Fibroblast of lung (primary cell): Measurements from ENCODE around the gene GOLPH3. TPM values are rescaled to one million over a fixed set of nuclear protein-coding genes. Genes with fewer than 3 reads are reported as not detected.

Source experiments
- DNase-seq, 2 donors: peaks; one replicate each; pipeline versions ENCODE4 v3.0.0 to v3.0.0-alpha.2; 2010; ENCODE audit warnings: low read depth in 2 of 2
- H2AFZ ChIP-seq: 2 replicates; pipeline ENCODE4 v1.5.1; 2012; ENCODE audit warnings: low read length, control low read depth, inconsistent platforms
- H3K27ac ChIP-seq: 2 replicates; pipeline ENCODE4 v1.5.1; 2011; ENCODE audit warnings: low read length, control low read depth; ENCODE audit not compliant: insufficient read depth
- H3K27me3 ChIP-seq: 2 replicates; pipeline ENCODE4 v1.5.1; 2011; ENCODE audit warnings: mild to moderate bottlenecking, low read length; ENCODE audit not compliant: control insufficient read depth, insufficient read depth
- H3K36me3 ChIP-seq: 2 replicates; pipeline ENCODE4 v1.5.1; 2011; ENCODE audit warnings: low read length; ENCODE audit not compliant: control insufficient read depth, insufficient read depth
- H3K4me1 ChIP-seq: 2 replicates; pipeline ENCODE4 v1.5.1; 2011; ENCODE audit warnings: low read length; ENCODE audit not compliant: control insufficient read depth, insufficient read depth; ENCODE audit errors: extremely low read depth
- H3K4me2 ChIP-seq: 2 replicates; pipeline ENCODE4 v1.5.1; 2011; ENCODE audit warnings: low read length, control low read depth; ENCODE audit not compliant: insufficient read depth; ENCODE audit errors: extremely low read depth
- H3K4me3 ChIP-seq, 4 experiments: fragments of 200-600 bp in 1 of 4; sonication (generic) in 1 of 4; replicated peaks in 1 of 4; 2 replicates each; pipeline ENCODE4 v1.5.1; 2011 to 2016; ENCODE audit warnings: low read length in 4 of 4, low read depth in 3 of 4, mild to moderate bottlenecking in 3 of 4, control low read depth in 2 of 4, inconsistent platforms in 1 of 4, mixed read lengths in 1 of 4; ENCODE audit not compliant: insufficient read depth in 1 of 4; ENCODE audit errors: control extremely low read depth in 1 of 4
- H3K79me2 ChIP-seq: 2 replicates; pipeline ENCODE4 v1.5.1; 2012; ENCODE audit warnings: mild to moderate bottlenecking, low read length, inconsistent platforms; ENCODE audit not compliant: control insufficient read depth, insufficient read depth
- H3K9ac ChIP-seq: 2 replicates; pipeline ENCODE4 v1.5.1; 2011; ENCODE audit warnings: mild to moderate bottlenecking, low read length, control low read depth; ENCODE audit not compliant: insufficient read depth
- H3K9me3 ChIP-seq: 2 replicates; pipeline ENCODE4 v1.5.1; 2012; ENCODE audit warnings: low read depth, low read length; ENCODE audit not compliant: control insufficient read depth, insufficient read depth
- H4K20me1 ChIP-seq: 2 replicates; pipeline ENCODE4 v1.5.1; 2011; ENCODE audit warnings: low read length; ENCODE audit not compliant: control insufficient read depth, insufficient read depth; ENCODE audit errors: extremely low read depth
- CTCF ChIP-seq, 2 donors: IDR thresholded peaks in 1 of 2; conservative IDR thresholded peaks in 1 of 2; 1 replicate in 1 of 2; 2 replicates in 1 of 2; pipeline ENCODE4 v1.5.1; 2011 to 2012; ENCODE audit warnings: low read length in 2 of 2, control low read depth in 1 of 2, inconsistent platforms in 1 of 2, low read depth in 1 of 2, mild to moderate bottlenecking in 1 of 2
- EZH2 ChIP-seq: IDR thresholded peaks from 2 replicates; pipeline ENCODE4 v1.5.1; 2012; ENCODE audit warnings: low read length, control low read depth, mild to moderate bottlenecking; ENCODE audit errors: missing control alignments
- polyA plus RNA-seq, 2 donors: library from polyadenylated mRNA; depleted of rRNA in 1 of 2; stranded (reverse) in 1 of 2; unstranded in 1 of 2; fragments of >200 nt; gene quantifications; 2 replicates each; pipeline ENCODE4 v1.2.1, GENCODE V29; 2011 to 2012; ENCODE audit warnings: missing spikeins in 1 of 2
- total RNA-seq: library from RNA; depleted of rRNA; stranded (reverse); fragments of >200 nt; gene quantifications from 2 replicates; pipeline ENCODE4 v1.2.1, GENCODE V29; 2014

GOLPH3 gene
- total and polyA plus RNA-seq, 2 donors (not counting 1 experiment from before 2014, with no cell fraction given), result 81.4 to 103 TPM

DNA sequence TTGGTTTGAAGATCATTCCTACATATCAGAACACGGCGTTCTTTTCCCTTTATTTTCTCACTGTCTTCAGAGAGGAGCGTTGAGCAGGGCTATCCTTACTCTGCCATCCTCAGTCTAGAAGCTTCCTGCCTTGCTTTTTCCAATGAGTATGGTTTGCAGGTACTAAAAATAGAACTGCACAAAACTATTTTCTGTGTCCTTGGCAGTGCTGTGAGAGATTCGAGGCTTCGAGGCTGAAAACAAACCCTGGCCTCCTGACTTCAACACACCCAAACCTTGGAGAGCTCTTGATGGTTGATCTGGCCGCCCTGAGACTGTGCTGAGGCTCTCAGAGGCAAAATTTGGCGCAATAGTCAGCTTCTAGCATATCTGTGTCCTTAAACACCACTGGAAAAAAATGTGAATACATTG is 78.9 kb downstream of the GOLPH3 start:
- Histone ChIP-seq H3K4me1 (no peaks in the 10 kb centered on the region), H3K4me2 (no peak overlapping the region), H4K20me1 (no peaks in the 10 kb centered on the region), H3K9ac (no peak overlapping the region), H3K9me3 (no peaks in the 10 kb centered on the region), H3K27ac (no peak overlapping the region), H3K27me3 (no peaks in the 10 kb centered on the region), H2AFZ (no peak overlapping the region), H3K79me2 (no peaks in the 10 kb centered on the region), H3K4me3 (no peak overlapping the region), H3K36me3 (peaks cover 4% of the 10 kb centered on the region)
- TF ChIP-seq EZH2, result no peak
- TF ChIP-seq CTCF (conservative IDR thresholded peaks at IDR 0.05 in 1 of 2, IDR thresholded peaks at IDR 0.05 in 1 of 2; ENCODE audit: low read depth in 1 of 2, low read length in 2 of 2), result no peak
- peak in 1 of 2 donors; percentile 37 for DNase-seq

DNA sequence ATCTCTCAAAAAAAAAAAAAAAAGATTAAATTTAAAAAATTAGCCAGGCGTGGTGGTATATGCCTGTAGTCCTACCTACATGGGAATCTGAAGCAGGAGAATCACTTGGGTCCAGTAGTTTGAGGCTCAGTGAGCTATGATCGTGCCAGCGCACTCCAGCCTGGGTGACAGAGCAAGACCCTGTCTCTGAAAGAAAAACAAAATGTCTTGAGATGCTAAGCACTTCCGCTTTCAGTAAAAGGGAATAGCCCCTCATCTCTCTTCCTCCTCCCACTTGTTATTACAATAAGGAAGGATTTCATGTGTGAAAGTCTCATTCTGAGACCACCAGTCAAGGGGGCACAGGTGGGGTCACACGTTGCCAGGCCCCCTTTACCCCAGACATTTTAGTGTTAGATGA is 79.4 kb downstream of the GOLPH3 start:
- no peaks in the 10 kb centered on the region for H3K27me3 ChIP-seq
- TF ChIP-seq EZH2 (no peak), CTCF (conservative IDR thresholded peaks at IDR 0.05 in 1 of 2, IDR thresholded peaks at IDR 0.05 in 1 of 2; ENCODE audit: low read depth in 1 of 2, low read length in 2 of 2) (no peak)
- no peak overlapping the region for H3K9ac ChIP-seq
- no peaks in the 10 kb centered on the region for H3K79me2 ChIP-seq
- H4K20me1 ChIP-seq, result no peaks in the 10 kb centered on the region
- no peaks in the 10 kb centered on the region for H3K4me1 ChIP-seq
- no peaks in the 10 kb centered on the region for H3K9me3 ChIP-seq
- no peak overlapping the region for H2AFZ ChIP-seq
- H3K4me2 ChIP-seq, result no peak overlapping the region
- no peak overlapping the region for H3K4me3 ChIP-seq
- DNase-seq, result no peak
- H3K36me3 ChIP-seq, result peaks cover 1% of the 10 kb centered on the region
- no peak overlapping the region for H3K27ac ChIP-seq

GRCh38 chr5:32092938-32093812 is 80.9 kb downstream of the GOLPH3 start:
- TF ChIP-seq EZH2, result no peak
- TF ChIP-seq CTCF (conservative IDR thresholded peaks at IDR 0.05 in 1 of 2, IDR thresholded peaks at IDR 0.05 in 1 of 2; ENCODE audit: low read depth in 1 of 2, low read length in 2 of 2), result peak; percentile 64 to 70
- no peaks in the 10 kb centered on the region for H4K20me1 ChIP-seq
- H3K9me3 ChIP-seq, result no peaks in the 10 kb centered on the region
- no peak overlapping the region for H3K27ac ChIP-seq
- H3K4me1 ChIP-seq, result no peaks in the 10 kb centered on the region
- H3K9ac ChIP-seq, result no peak overlapping the region
- no peak overlapping the region for H3K4me3 ChIP-seq
- no peak overlapping the region for H2AFZ ChIP-seq
- no peaks in the 10 kb centered on the region for H3K27me3 ChIP-seq
- peak; percentile 68 to 79 for DNase-seq
- no peak overlapping the region for H3K4me2 ChIP-seq
- H3K79me2 ChIP-seq, result no peaks in the 10 kb centered on the region
- no peaks in the 10 kb centered on the region for H3K36me3 ChIP-seq
